Peyer's patch (tissue), 4 donors: Measurements from ENCODE around the gene SLC2A14. TPM values are rescaled to one million over a fixed set of nuclear protein-coding genes. Genes with fewer than 3 reads are reported as not detected.
"Not testable (repeated sequence)": the region's sequence is repeated elsewhere in the genome, so short reads cannot be mapped to it uniquely, and the experiment has no call there.

Experiments used
- DNase-seq, 3 donors: peaks; one replicate each; pipeline ENCODE4 v3.0.0-alpha.2; 2017 to 2019
- H3K27ac ChIP-seq, 4 donors: fragments of 200-600 bp; sonication (generic); one replicate each; pipeline ENCODE4 v1.5.1; 2016 to 2019
- H3K27me3 ChIP-seq, 2 donors: fragments of 200-600 bp; sonication (generic); one replicate each; pipeline ENCODE4 v1.5.1; 2019
- H3K36me3 ChIP-seq, 3 donors: fragments of 200-600 bp; sonication (generic); one replicate each; pipeline ENCODE4 v1.5.1; 2016 to 2019
- H3K4me1 ChIP-seq, 4 donors: fragments of 200-600 bp; sonication (generic); one replicate each; pipeline ENCODE4 v1.5.1; 2016 to 2019
- H3K4me3 ChIP-seq, 4 donors: fragments of 200-600 bp; sonication (generic); 1 replicate in 3 of 4; 2 replicates in 1 of 4; pipeline ENCODE4 v1.5.1; 2016 to 2019; ENCODE audit warnings: mild to moderate bottlenecking in 1 of 4
- H3K9me3 ChIP-seq, 4 donors: fragments of 200-600 bp; sonication (generic); one replicate each; pipeline ENCODE4 v1.5.1; 2016 to 2019; ENCODE audit warnings: mild to moderate bottlenecking in 1 of 4
- POLR2A ChIP-seq, 2 donors: fragments of 450-650 bp; IDR thresholded peaks; one replicate each; pipeline ENCODE4 v1.5.1; 2017; ENCODE audit warnings: antibody characterized with exemption in 2 of 2, mild to moderate bottlenecking in 2 of 2, moderate library complexity in 2 of 2
- total RNA-seq, 4 donors: library from RNA; depleted of rRNA; stranded (reverse); fragments of >200 nt; gene quantifications; one replicate each; pipeline ENCODE4 v1.1.0, GENCODE V29; 2016
- TF ChIP-seq, protein P1 (sequence below), 6 experiments: fragments of 450-650 bp in 4 of 6; fragments of 200-600 bp in 2 of 6; sonication (generic) in 1 of 6; IDR thresholded peaks; one replicate each; pipeline ENCODE4 v1.5.1; 2017 to 2019; ENCODE audit warnings: antibody characterized with exemption in 6 of 6, mild to moderate bottlenecking in 3 of 6, moderate library complexity in 1 of 6

The SLC2A14 gene
- total RNA-seq, 4 donors from 2014 or later, result 0.57 to 1.1 TPM; not detected in 2

- DNase-seq, result no peak
- no peak for TF ChIP-seq POLR2A (IDR thresholded peaks at IDR 0.05)
- TF ChIP-seq, protein P1, sequence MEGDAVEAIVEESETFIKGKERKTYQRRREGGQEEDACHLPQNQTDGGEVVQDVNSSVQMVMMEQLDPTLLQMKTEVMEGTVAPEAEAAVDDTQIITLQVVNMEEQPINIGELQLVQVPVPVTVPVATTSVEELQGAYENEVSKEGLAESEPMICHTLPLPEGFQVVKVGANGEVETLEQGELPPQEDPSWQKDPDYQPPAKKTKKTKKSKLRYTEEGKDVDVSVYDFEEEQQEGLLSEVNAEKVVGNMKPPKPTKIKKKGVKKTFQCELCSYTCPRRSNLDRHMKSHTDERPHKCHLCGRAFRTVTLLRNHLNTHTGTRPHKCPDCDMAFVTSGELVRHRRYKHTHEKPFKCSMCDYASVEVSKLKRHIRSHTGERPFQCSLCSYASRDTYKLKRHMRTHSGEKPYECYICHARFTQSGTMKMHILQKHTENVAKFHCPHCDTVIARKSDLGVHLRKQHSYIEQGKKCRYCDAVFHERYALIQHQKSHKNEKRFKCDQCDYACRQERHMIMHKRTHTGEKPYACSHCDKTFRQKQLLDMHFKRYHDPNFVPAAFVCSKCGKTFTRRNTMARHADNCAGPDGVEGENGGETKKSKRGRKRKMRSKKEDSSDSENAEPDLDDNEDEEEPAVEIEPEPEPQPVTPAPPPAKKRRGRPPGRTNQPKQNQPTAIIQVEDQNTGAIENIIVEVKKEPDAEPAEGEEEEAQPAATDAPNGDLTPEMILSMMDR (IDR thresholded peaks at IDR 0.05), result no peak
Measured at GRCh38 chr12:7884689-7885088, 12.0 kb upstream of the SLC2A14 start.

GRCh38 chr12:7881736-7882120, 9.0 kb upstream of the SLC2A14 start:
- not testable (repeated sequence) for H3K9me3 ChIP-seq, H3K27ac ChIP-seq, DNase-seq, H3K4me1 ChIP-seq, H3K27me3 ChIP-seq, H3K36me3 ChIP-seq, H3K4me3 ChIP-seq

More at GRCh38 chr12:7884689-7885088, 12.0 kb upstream of the SLC2A14 start:
- no peak overlapping the region for H3K4me3 ChIP-seq
- no peaks in the 10 kb centered on the region for H3K4me1 ChIP-seq
- H3K27me3 ChIP-seq, result no peaks in the 10 kb centered on the region
- no peak overlapping the region for H3K27ac ChIP-seq
- no peaks in the 10 kb centered on the region for H3K9me3 ChIP-seq
- H3K36me3 ChIP-seq, result no peaks in the 10 kb centered on the region

GRCh38 chr12:7880952-7881735, 8.4 kb upstream of the SLC2A14 start:
- not testable (repeated sequence) for H3K36me3 ChIP-seq, H3K4me1 ChIP-seq, H3K27ac ChIP-seq, H3K4me3 ChIP-seq, H3K27me3 ChIP-seq, H3K9me3 ChIP-seq, DNase-seq

DNA sequence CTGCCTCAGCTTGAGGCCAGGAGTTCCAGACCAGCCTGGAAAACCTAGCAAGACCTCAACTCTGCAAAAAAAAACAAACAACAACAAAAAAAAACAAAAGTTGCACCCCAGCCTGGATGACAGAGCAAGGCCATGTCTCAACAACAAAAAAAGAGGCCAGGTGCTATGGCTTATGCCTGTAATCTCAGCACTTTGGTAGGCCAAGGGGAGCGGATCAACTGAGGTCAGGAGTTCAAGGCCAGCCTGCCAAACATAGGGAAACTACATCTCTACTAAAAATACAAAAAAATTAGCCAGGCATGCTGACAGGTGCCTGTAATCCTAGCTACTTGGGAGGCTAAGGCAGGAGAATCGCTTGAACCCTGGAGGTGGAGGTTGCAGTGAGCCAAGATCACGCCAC, 6.5 kb upstream of the SLC2A14 start:
- Histone ChIP-seq H3K27me3 (no peaks in the 10 kb centered on the region), H3K27ac (no peak overlapping the region), H3K4me3 (no peak overlapping the region), H3K9me3 (no peaks in the 10 kb centered on the region), H3K4me1 (no peaks in the 10 kb centered on the region), H3K36me3 (no peaks in the 10 kb centered on the region)
- no peak for DNase-seq
- TF ChIP-seq, protein P1 (IDR thresholded peaks at IDR 0.05), result no peak
- TF ChIP-seq POLR2A (IDR thresholded peaks at IDR 0.05), result no peak

GRCh38 chr12:7877420-7877819, 4.7 kb upstream of the SLC2A14 start:
- Histone ChIP-seq H3K27ac (no peak overlapping the region), H3K4me1 (no peaks in the 10 kb centered on the region), H3K27me3 (no peaks in the 10 kb centered on the region), H3K9me3 (no peaks in the 10 kb centered on the region), H3K4me3 (no peak overlapping the region), H3K36me3 (no peaks in the 10 kb centered on the region)
- TF ChIP-seq, protein P1 (IDR thresholded peaks at IDR 0.05), result no peak
- no peak for TF ChIP-seq POLR2A (IDR thresholded peaks at IDR 0.05)
- no peak for DNase-seq

- Histone ChIP-seq H3K36me3 (no peaks in the 10 kb centered on the region), H3K9me3 (no peaks in the 10 kb centered on the region), H3K27ac (no peak overlapping the region), H3K27me3 (no peaks in the 10 kb centered on the region), H3K4me3 (no peak overlapping the region), H3K4me1 (no peaks in the 10 kb centered on the region)
- TF ChIP-seq POLR2A (IDR thresholded peaks at IDR 0.05), result no peak
- TF ChIP-seq, protein P1 (IDR thresholded peaks at IDR 0.05), result no peak
- no peak for DNase-seq
Measured at GRCh38 chr12:7870335-7870734, 2.4 kb downstream of the SLC2A14 start.

GRCh38 chr12:7869137-7869536, 3.6 kb downstream of the SLC2A14 start:
- Histone ChIP-seq H3K9me3 (no peaks in the 10 kb centered on the region), H3K27ac (no peak overlapping the region), H3K4me3 (no peak overlapping the region), H3K36me3 (no peaks in the 10 kb centered on the region), H3K27me3 (no peaks in the 10 kb centered on the region), H3K4me1 (no peaks in the 10 kb centered on the region)
- DNase-seq, result no peak
- TF ChIP-seq, protein P1 (IDR thresholded peaks at IDR 0.05), result no peak
- no peak for TF ChIP-seq POLR2A (IDR thresholded peaks at IDR 0.05)
